ENCODE results near the gene PCYT1A. TPM values are rescaled to one million over a fixed set of nuclear protein-coding genes. Genes with fewer than 3 reads are reported as not detected.
"Not testable (repeated sequence)": the region's sequence is repeated elsewhere in the genome, so short reads cannot be mapped to it uniquely, and the experiment has no call there.

The PCYT1A gene
- total RNA-seq, 3 donors from 2014 or later, result 55.9 to 92.0 (median 56.4) TPM

DNA sequence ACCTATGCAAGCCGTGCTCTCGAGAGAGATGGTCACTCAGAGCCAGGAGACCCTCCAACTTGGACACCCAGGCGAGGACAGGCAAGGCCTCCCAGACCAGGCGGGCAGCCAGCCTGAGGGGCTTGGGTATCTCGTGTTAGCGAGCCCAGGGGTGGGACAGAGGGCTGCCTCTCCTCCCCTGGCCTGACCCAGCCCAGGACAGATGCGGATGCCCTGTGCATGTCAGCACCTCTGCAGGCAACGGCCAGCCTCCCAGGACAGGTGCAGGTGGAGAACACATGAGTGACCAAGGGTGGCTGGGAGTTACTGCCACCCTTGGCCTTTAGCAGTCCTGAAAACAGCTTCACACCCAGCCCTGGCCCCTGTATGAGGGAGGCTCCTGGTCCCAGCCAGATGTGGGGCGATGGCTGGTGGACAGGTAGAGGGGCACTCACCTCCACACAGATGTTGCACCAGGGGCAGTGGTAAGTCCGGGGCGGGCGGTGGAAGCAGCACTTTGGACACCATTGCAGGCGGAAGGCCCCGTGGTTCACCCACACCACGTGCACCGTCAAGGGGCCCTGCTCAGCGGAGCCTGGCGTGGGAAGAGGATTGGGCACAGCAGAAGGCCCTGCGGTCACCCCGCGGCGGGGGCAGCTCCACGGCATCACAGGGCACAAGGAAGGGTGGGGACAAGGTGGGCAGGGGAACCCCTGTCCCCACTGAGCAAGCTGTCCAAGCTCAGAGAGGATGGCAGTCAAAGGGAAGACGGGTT lies 78.4 kb downstream of the PCYT1A start:
- H3K27ac ChIP-seq, result no peak overlapping the region
- intact Hi-C loops (cut with DNase I; ENCODE audit: low total_unique reads), result no loop called here
- H3K4me3 ChIP-seq, result no peak overlapping the region
- H3K4me1 ChIP-seq, result no peaks in the 10 kb centered on the region
- no peaks in the 10 kb centered on the region for H3K36me3 ChIP-seq
- no peak for DNase-seq (ENCODE audit: low spot score in 2 of 2)
- TF ChIP-seq, protein P1, sequence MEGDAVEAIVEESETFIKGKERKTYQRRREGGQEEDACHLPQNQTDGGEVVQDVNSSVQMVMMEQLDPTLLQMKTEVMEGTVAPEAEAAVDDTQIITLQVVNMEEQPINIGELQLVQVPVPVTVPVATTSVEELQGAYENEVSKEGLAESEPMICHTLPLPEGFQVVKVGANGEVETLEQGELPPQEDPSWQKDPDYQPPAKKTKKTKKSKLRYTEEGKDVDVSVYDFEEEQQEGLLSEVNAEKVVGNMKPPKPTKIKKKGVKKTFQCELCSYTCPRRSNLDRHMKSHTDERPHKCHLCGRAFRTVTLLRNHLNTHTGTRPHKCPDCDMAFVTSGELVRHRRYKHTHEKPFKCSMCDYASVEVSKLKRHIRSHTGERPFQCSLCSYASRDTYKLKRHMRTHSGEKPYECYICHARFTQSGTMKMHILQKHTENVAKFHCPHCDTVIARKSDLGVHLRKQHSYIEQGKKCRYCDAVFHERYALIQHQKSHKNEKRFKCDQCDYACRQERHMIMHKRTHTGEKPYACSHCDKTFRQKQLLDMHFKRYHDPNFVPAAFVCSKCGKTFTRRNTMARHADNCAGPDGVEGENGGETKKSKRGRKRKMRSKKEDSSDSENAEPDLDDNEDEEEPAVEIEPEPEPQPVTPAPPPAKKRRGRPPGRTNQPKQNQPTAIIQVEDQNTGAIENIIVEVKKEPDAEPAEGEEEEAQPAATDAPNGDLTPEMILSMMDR (IDR thresholded peaks at IDR 0.05), result no peak
- TF ChIP-seq POLR2A (IDR thresholded peaks at IDR 0.05), result no peak
- no peak for TF ChIP-seq POLR2AphosphoS5 (IDR thresholded peaks at IDR 0.05)
- no peaks in the 10 kb centered on the region for H3K27me3 ChIP-seq
- H3K9me3 ChIP-seq, result no peaks in the 10 kb centered on the region

DNA sequence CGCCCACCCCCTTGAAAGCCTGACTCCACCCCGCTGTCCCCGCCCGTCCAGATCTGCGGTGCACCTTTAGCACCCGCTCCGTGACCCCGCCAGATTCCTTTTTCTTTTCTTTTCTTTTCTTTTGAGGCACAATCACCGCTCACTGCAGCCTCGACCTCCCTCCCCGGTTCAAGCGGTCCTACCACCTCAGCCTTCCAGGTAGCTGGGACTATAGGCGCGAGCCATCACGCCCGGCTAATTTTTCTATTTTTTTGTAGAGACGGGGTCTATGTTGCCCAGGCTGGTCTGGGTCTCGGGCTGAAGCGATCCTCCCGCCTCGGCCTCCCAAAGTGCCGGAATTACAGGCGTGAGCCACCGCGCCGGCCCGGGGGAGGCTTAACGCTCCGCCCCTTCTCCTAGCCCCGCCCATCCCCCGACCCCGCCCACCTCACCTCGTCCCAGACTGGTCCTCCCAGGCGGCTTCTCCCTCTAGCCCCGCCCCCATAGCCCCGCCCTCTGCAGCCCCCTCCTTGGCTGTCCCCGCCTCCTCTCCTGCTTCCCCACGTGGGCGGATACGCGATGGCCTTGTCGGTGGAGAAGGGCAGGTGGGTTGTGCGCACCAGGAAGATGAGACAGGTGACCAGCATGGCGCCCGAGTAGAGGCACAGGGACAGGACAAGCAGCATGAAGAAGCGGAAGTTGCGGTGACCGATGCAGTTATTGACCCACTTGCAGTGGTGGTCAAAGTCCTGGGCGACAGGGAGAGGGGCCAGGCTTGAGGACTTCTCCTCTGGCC lies 79.5 kb downstream of the PCYT1A start:
- no peak overlapping the region for H3K27ac ChIP-seq
- DNase-seq (ENCODE audit: low spot score in 2 of 2), result no peak
- intact Hi-C loops (cut with DNase I; ENCODE audit: low total_unique reads), result no loop called here

DNA sequence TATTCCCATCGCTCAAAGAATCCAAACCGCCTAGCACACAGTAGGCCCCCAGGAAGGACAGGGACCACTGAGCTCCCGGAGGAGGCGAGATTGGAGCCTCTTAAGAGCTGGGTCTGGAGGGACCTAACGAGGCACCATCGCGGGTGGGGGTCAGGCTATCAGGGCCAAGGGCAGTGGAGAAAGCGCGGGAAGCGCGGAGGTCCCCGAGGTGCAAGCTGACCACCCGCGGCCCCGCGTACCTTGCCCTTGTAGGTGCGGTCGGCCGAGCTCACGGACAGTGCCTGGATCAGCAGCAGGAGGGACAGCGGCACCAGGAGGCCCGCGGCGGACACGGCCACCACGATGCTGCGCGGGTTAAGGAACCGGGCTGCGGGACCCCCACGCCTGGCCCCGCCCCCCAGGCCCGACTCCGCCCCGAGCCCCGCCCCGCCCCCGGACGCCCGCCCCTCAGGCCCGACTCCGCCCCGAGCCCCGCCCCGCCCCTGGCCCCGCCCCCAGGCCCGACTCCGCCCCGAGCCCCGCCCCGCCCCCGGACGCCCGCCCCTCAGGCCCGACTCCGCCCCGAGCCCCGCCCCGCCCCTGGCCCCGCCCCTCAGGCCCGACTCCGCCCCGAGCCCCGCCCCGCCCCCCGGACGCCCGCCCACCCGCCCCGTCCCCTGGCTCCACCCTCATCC lies 80.2 kb downstream of the PCYT1A start:
- Histone ChIP-seq H3K4me1 (no peaks in the 10 kb centered on the region), H3K27ac (no peak overlapping the region), H3K27me3 (no peaks in the 10 kb centered on the region), H3K9me3 (no peaks in the 10 kb centered on the region), H3K36me3 (no peaks in the 10 kb centered on the region), H3K4me3 (peak overlapping the region in 2 of 3 donors; percentile 45 to 60)
- intact Hi-C loops (cut with DNase I; ENCODE audit: low total_unique reads), result no loop called here
- no peak for TF ChIP-seq POLR2A (IDR thresholded peaks at IDR 0.05)
- TF ChIP-seq, protein P1 (IDR thresholded peaks at IDR 0.05), result no peak
- no peak for TF ChIP-seq POLR2AphosphoS5 (IDR thresholded peaks at IDR 0.05)
- no peak for DNase-seq (ENCODE audit: low spot score in 2 of 2)

More for the DNA sequence above, 79.5 kb downstream of the PCYT1A start:
- H3K9me3 ChIP-seq, result no peaks in the 10 kb centered on the region
- H3K27me3 ChIP-seq, result no peaks in the 10 kb centered on the region
- H3K4me3 ChIP-seq, result peak overlapping the region; percentile 18 to 60 (median 45)
- TF ChIP-seq, protein P1 (IDR thresholded peaks at IDR 0.05), result no peak
- H3K4me1 ChIP-seq, result no peaks in the 10 kb centered on the region
- no peaks in the 10 kb centered on the region for H3K36me3 ChIP-seq

DNA sequence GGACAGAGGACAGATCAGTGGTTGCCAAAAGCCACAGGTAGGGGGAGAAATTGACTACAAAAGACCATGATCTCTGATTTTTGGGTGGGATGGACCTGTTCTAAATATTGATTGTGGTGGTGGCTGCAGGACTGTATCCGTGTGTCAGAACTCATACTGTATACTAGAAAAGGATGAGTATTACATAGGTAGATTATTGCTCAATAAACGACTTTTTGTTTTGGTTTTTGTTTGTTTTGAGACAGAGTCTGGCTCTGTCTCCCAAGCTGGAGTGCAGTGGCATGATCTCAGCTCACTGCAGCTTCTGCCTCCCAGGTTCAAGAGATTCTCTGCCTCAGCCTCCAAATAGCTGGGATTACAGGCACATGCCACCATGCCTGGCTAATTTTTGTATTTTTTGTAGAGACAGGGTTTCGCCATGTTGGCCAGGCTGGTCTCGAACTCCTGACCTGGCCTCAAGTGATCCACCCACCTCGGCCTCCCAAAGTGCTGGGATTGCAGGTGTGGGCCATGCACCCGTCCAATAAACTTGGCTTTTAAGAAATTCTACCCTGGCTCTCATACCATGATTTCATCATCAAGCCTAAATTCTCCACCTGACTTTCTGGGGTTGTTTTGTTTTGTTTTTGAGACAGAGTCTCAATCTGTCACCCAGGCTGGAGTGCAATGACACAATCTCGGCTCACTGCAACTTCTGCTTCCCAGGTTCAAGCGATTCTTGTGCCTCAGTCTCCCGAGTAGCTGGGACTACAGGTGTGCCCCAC lies 81.9 kb downstream of the PCYT1A start:
- H3K4me1 ChIP-seq; H3K9me3 ChIP-seq; intact Hi-C loops (cut with DNase I; ENCODE audit: low total_unique reads); DNase-seq (ENCODE audit: low spot score in 2 of 2); H3K27me3 ChIP-seq; H3K4me3 ChIP-seq; H3K36me3 ChIP-seq; H3K27ac ChIP-seq: not testable (repeated sequence)

DNA sequence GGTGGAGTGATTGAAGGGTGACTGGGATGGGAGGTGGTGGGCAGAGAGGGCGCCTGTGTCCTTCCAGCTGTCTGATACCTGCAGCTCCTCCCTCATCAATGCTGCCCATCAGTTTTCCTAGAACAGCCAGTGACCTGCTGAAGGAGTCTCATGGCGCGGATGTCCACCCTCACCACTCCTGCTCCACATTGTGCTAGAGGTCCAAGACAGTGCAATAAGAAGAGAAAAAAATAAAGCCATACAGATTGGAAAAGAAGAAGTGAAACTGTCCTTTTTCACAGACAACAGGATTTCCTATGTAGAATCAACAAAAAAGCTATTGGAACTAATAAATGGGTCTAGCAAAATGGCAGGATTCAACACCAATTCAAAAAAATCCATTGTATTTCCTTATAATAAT lies 83.7 kb downstream of the PCYT1A start:
- H3K4me3 ChIP-seq, result no peak overlapping the region
- H3K27me3 ChIP-seq, result no peaks in the 10 kb centered on the region
- no peaks in the 10 kb centered on the region for H3K36me3 ChIP-seq
- no peaks in the 10 kb centered on the region for H3K4me1 ChIP-seq
- DNase-seq (ENCODE audit: low spot score in 2 of 2), result no peak
- no peak overlapping the region for H3K27ac ChIP-seq
- no peaks in the 10 kb centered on the region for H3K9me3 ChIP-seq
- TF ChIP-seq, protein P1 (IDR thresholded peaks at IDR 0.05), result no peak
- TF ChIP-seq POLR2AphosphoS5 (IDR thresholded peaks at IDR 0.05) (no peak), POLR2A (IDR thresholded peaks at IDR 0.05) (no peak)
- intact Hi-C loops (cut with DNase I; ENCODE audit: low total_unique reads), result no loop called here

Data from breast epithelium (tissue), 4 donors.